ENCODE measurements around the gene AVP. TPM values are rescaled to one million over a fixed set of nuclear protein-coding genes. Genes with fewer than 3 reads are reported as not detected.

The AVP gene
- total and polyA plus RNA-seq, 2 donors (not counting 3 experiments of a cell fraction or from before 2014, with no cell fraction given) = not detected

DNA sequence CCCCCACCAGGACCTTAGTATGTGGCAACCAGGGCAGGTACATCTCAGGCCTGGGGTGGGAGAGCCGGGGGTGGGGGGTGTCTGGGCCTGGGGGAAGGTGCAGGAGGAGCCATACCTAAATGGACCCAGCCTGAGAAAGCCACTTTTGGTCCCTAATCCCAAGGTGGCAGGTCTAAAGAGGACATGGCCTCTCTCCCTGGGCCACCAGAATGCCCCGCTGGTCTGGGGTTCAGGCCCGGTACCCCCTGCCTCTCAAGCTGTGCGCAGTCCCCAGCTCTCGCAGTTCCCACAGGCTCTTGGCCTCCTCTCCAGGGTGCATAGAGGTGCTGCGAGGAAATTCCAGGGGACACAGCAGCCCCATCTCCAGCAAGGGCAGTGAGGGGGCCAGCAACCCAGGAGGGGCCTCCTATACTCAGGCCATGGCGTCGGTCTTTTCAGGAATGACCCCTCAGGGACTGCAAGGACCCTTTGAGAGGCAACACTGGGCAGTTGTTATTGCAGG is 1.1 kb upstream of the AVP start:
- Histone ChIP-seq H3K27me3 (ENCODE audit: control insufficient read depth in 2 of 2, insufficient read depth in 2 of 2, low read length in 2 of 2) (peaks cover 28 to 32% of the 10 kb centered on the region in 2 experiments), H4K20me1 (replicated peaks; ENCODE audit: control insufficient read depth, extremely low read depth, insufficient read depth, low read length) (no peaks in the 10 kb centered on the region), H3K4me1 (ENCODE audit: control insufficient read depth, extremely low read depth, insufficient read depth, low read length) (peaks cover 2% of the 10 kb centered on the region), H3K9me1 (replicated peaks; ENCODE audit: control insufficient read depth, extremely low read depth, insufficient read depth, low read length) (no peaks in the 10 kb centered on the region), H3K27ac (ENCODE audit: insufficient read depth, low read depth, low read length) (no peak overlapping the region), H3K4me3 (replicated peaks in 1 of 3; ENCODE audit: insufficient read depth in 1 of 3, low read depth in 1 of 3, low read length in 3 of 3) (no peak overlapping the region), H3K79me2 (ENCODE audit: control insufficient read depth, insufficient read depth, low read length) (no peaks in the 10 kb centered on the region), H3K4me2 (ENCODE audit: insufficient read depth, low read length) (no peak overlapping the region), H3K36me3 (ENCODE audit: control insufficient read depth in 2 of 2, extremely low read depth in 1 of 2, insufficient read depth in 2 of 2, low read length in 2 of 2) (no peaks in the 10 kb centered on the region), H2AFZ (ENCODE audit: low read depth, low read length) (no peak overlapping the region), H3K9me3 (replicated peaks; ENCODE audit: control insufficient read depth, insufficient read depth, low read length) (no peaks in the 10 kb centered on the region), H3K9ac (replicated peaks; ENCODE audit: extremely low read depth, insufficient read depth, low read length) (no peak overlapping the region)
- CTCF ChIA-PET = interaction anchor here (1.5 kb wide), 1 partner anchor 20 kb away, joined by 4 read pairs; no protein-coding TSS in a partner anchor
- POLR2A ChIA-PET = no interaction called here
- no peak for FAIRE-seq
- DNase-seq (ENCODE audit: low read depth, low spot score) = no peak
- BruUV-seq (replicated peaks) = no TSS peak
- dilution Hi-C loops (cut with MboI; ENCODE audit: extremely low pct_ligation_motif_present, low sequenced_read_pairs) = no loop called here
- intact Hi-C loops (cut with micrococcal nuclease) = no loop called here
- TF ChIP-seq MYC (IDR thresholded peaks at IDR 0.05; ENCODE audit: low read depth, low read length) = no peak
- TF ChIP-seq, protein P1, sequence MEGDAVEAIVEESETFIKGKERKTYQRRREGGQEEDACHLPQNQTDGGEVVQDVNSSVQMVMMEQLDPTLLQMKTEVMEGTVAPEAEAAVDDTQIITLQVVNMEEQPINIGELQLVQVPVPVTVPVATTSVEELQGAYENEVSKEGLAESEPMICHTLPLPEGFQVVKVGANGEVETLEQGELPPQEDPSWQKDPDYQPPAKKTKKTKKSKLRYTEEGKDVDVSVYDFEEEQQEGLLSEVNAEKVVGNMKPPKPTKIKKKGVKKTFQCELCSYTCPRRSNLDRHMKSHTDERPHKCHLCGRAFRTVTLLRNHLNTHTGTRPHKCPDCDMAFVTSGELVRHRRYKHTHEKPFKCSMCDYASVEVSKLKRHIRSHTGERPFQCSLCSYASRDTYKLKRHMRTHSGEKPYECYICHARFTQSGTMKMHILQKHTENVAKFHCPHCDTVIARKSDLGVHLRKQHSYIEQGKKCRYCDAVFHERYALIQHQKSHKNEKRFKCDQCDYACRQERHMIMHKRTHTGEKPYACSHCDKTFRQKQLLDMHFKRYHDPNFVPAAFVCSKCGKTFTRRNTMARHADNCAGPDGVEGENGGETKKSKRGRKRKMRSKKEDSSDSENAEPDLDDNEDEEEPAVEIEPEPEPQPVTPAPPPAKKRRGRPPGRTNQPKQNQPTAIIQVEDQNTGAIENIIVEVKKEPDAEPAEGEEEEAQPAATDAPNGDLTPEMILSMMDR (IDR thresholded peaks at IDR 0.05; ENCODE audit: extremely low read depth in 1 of 2, insufficient read depth in 1 of 2, low read depth in 1 of 2, low read length in 2 of 2) = no peak
- TF ChIP-seq GATA2 (IDR thresholded peaks at IDR 0.05; ENCODE audit: insufficient read depth, insufficient read length, low read depth, low read length) = no peak
- TF ChIP-seq POLR2A (IDR thresholded peaks at IDR 0.05; ENCODE audit: low read depth, low read length) = no peak
- no peak for TF ChIP-seq MAX (IDR thresholded peaks at IDR 0.05; ENCODE audit: insufficient read depth, insufficient read length)
- no peak for TF ChIP-seq EZH2 (IDR thresholded peaks at IDR 0.05; ENCODE audit: borderline replicate concordance, low read depth, low read length, severe bottlenecking)
- TF ChIP-seq POLR2AphosphoS5 (IDR thresholded peaks at IDR 0.05; ENCODE audit: insufficient read depth, low read depth, low read length) = no peak
- no peak for TF ChIP-seq JUN (IDR thresholded peaks at IDR 0.05; ENCODE audit: borderline replicate concordance, insufficient read depth, insufficient read length, low read depth)
- TF ChIP-seq FOS (IDR thresholded peaks at IDR 0.05; ENCODE audit: borderline replicate concordance, insufficient read depth, low read length) = no peak
